ENCODE measurements around the gene SYMPK.

SYMPK gene

DNA sequence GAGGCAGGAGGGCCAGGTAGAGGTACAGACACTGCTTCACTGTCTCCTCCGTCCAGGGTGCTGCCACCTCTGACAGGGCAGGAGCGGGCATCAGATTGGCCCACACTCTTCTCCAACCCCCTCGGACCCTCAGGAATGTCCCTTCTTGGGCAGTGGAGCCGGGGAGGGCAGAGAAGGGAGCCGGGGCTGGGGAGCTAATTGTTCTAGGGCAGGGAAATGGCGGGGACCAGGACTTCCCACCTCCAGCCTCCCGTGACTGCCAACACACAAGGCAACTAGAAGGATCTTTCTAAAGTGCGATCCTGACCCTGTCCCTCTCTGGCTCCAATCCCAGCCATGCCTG, 37.7 kb downstream of the SYMPK start:
- no peak for DNase-seq (ENCODE audit: low spot score)

DNA sequence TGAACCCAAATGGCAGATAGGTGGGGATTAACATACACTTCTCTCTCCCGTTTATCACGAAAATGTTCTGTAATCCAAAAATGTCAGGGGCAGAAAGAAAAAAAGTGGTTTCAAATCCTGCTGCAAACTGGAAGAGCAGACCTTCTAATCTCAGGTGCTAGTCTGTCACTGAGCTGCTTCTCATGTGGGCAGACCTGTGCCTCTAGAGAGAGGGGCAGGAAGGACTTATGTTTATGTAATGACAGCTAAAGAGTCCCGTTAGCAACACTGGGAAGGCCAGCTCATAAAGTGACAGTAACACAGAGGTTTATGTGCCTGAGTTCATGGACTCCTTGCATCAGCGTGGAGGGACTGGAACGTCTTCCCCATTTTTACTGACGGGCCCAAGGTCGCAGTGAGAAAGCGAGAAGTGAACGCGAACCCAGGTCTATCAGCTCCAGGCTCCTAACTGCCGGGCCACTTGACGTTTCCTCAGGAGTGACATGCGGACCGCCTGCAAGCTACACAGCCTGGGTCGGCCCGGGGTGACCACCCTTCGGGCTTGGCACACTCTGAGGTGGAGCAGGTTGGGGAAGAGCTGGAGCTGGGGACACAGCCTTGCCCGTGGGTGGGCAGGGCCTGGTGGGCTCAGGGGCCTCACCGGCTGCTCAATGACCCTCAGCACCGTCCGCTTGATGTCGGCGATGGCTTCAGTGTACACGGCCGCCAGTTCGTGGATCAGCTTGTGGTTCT, 38.2 kb downstream of the SYMPK start:
- DNase-seq (ENCODE audit: low spot score): no peak

DNA sequence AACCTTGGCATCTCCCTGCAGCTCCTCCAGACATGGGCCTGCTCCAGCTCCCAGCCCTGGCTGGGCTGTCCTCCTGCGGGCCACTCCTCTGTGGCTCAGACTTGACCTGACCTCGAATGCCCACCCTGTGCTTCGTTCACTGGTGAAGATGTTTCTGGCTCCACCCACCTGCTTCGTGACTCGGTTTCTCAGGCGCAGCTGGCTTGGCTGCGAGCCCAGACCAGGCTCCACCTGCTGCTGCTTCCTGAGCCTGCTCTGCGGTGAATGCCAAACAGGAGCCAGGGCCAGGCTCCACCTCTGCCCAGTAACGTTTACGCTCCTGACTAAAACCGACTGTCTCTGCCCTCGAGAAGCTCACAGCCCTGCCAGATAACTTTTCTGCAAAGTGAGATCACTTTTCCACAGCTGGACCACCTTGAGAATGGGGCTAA, 38.9 kb downstream of the SYMPK start:
- peak; percentile 44 for DNase-seq (ENCODE audit: low spot score)

DNA sequence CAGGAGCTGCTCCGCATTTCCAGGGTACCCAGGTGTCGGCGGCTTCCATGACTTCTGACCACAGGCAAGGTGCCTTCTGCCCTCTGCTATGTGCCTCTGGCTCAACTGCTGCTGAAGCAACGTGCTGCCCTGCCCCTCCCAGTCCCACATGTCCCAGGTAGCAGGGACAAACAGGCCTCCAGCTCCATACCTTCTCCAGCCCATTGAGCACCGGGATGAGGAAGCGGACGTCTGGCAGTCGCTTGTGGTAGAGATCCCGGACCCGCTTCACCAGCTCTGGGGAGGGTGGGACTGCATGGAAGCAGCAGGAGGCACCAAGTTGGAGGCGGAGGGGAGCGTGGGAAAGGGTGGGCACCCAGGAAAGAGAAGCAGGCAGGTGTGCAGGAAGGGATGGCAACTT, 39.8 kb downstream of the SYMPK start:
- peak; percentile 48 for DNase-seq (ENCODE audit: low spot score)

DNA sequence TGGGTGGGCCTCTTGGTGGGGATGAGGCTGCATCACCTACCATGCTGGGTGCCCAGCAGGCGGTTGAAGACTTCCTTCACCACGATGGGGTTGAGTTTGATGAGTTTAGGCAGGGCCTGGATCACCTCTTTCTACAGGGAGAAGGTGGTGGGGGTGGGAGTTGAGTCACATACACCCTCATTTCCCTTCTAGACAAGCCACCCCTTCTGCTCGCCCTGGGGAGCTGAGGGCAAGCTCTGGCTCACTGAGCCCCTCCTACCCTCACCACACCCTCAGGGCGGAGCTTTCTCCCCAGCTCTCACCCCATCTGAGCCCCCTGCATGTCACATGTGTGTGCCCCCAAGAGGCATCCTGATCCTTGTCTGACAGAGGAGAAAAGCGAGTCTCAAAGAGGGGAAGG, 40.2 kb downstream of the SYMPK start:
- no peak for DNase-seq (ENCODE audit: low spot score)

DNA sequence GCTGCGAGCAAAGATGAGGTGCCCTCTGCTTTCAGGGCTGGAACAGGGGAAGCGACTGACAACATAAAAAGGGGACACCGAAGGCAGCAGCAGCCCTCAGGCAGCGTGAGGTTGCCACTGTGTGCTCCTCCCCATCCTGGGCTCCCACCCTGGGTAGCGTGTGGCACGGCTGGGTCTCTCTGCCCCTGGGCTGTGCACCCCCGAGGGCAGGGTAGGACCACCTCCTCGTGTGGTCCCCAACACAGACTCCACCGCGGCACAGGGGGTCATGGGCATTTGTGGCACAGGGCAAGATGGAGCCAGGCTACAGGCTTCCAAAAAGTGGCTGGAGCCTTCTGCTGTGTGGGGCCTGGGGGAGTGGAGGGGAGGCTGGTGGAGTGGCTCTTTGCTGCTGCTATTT, 41.4 kb downstream of the SYMPK start:
- DNase-seq (ENCODE audit: low spot score): no peak

DNA sequence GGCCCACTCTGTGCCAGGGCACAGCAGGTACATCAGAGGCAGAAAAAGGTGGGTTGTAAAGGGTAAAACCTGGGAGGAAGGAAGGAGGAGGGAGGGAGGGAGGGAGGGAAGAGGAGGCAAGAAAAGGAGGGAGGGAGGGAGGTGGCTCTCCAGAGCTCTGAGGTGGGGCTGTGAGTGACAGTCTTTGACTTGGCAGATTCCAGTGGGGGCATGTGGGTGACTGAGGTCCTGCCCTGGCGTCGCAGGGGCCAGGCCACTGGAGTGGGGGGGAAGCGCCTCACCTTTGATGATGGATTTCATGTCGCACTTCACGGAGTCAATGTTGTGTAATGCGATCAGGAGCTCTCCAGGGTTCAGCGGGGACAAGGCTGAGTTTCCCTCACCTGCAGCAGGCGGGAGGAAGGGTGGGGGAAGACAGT, 41.8 kb downstream of the SYMPK start:
- no peak for DNase-seq (ENCODE audit: low spot score)

DNA sequence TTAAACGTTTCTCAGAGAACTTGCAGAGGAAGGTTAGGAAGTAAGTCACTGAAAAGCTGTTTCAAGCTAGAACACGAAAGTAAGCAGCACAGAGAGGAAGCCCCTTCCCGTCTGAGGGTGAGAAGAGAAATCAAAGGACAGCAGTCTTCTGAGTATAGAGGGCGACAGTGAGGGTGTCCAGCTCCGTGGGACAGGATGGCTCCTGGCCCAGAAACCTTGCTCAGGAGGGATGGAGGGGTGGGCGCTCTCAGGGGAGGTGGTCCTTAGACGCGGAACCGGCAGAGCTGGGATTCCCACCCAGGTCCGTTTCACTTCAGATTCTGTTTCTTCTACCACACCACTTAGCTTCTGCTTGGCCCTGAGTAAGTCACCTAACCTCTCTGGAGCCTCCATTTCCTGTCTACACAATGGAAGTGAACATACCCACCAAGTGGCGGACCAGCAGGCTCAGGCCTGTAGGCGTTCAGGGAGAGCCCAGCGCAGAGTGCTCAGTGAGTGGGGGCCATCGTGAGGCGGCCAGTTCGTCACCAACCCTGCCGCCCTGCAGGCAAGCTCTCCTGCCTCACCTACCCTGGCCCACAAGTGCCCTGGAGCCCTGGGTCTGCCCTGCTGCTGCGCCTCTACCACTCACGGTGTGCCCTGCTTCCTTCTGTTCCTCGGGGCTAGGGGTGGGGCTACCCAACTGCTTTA, 42.4 kb downstream of the SYMPK start:
- DNase-seq (ENCODE audit: low spot score): no peak

DNA sequence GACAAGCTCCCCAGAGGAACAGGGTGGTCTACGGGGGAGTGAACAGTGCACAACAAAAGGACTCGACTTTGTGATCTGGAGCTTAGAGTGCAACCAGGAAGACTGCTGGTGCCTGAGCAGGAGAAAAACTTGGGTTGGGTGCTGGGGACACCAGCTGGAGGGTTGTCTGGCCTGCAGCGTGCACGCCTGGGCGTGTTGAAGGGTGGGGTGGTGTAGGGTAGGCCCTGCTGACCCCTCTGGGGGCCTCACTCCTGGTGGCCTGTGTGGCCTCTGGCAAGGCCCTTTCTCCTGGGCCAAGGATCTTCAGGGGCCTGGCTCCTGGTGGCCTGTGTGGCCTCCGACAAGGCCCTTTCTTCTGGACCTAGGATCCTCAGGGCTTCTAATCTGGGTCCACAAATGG, 43.2 kb downstream of the SYMPK start:
- no peak for DNase-seq (ENCODE audit: low spot score)

DNA sequence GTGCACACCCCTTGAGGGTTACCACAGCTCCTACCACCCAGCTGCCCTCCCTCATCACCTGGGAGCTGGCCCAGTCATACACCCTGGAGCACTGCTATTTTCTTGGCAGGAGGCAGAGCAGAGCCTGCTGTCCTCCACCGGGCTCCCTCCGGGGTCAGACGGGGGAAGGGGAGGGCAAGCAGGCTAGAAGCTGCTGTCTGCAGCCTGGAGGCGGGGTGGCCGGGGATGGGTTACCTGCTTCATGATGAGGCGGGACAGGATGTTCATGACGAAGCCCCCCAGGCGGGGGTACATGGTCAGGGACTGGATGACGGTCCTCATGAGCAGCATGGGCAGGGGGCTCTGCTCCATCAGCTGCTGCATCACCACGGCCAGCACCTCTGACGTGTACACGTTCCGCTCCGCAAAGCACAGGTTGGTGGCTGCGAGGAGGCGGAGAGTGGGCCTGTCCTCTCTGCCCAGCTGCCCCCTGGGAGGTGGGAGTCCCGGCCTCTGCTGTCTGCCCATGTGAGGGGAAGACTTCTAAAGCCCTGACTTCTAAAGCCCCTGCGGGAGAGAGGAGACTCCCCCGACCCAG, 45.1 kb downstream of the SYMPK start:
- peak; percentile 16 for DNase-seq (ENCODE audit: low spot score)

- DNase-seq (ENCODE audit: low spot score): peak; percentile 91
Measured at GRCh38 chr19:45817010-45817724, 45.8 kb downstream of the SYMPK start.

GRCh38 chr19:45816236-45817009, 46.5 kb downstream of the SYMPK start:
- no peak for DNase-seq (ENCODE audit: low spot score)

DNA sequence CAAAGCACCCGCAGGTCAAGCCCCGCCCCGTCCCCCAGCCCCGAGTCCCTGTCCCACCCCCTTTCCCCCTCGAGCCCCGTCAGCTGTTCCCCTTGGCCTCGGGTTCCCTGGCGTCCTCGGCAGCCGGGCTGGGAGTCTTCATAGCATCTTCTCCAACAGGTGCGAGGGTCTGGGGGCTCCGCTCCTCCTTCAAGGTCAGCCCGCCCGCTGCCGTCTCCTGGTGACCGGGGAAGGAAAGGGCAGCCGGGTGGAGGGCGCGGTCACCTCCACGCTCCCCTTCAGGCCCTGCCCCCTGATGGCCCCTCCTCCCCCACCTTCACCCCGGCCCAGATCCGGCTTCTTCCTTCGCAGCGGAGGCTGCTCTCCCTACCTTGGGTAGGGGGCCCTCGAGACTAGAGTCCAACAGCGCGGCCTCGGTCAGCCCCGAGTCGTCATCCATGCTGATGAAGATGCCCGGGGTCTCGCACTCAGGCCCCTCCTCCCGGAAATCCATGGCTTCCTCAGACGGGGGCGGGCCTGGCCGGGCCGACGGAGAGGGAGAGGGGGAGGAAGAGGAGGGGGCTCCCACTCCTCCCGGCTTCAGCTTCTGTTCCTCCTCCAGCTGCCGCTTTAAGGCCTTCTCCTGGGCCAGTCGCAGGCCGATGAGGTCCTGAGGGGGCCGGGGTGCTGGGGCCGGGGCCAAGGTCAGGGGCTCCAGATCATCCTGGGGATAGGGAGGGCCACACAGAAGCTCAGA, 47.3 kb downstream of the SYMPK start:
- DNase-seq (ENCODE audit: low spot score): no peak

DNA sequence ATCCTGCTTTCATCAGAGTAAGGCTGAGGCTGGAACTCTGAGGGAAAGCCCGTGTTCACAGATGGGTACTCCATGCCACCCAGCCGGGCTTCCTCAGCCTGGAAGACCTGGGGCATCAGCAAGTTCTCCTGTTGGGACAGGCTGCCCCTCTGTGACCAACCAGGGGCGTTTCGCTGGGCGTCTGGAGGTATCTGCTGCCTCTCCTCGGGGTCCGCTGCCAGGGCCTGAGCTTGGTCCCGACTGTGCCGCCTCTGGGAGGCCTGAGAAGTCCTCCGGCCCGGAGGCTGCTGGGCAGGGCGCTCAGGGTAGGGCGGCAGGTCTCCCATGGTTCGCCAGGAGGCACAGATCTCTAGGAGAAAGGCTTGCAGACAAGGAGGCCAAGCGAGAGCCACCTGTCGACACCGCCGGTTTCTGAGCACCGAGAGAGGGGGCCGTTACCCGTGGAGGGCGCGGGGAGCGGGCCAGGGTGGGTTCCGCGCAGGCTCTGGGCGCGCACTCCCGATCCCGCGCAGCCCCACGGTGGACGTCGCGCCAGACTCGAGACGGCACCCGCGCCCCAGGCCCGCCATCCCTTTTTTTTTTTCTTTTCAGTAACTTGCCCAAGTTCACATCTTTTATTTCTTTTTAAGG, 48.0 kb downstream of the SYMPK start, which contains the start of gene RSPH6A:
Gene RSPH6A, minus strand, starts transcription at position 458 of the 630 bp plus-strand sequence. Its CDS starts 132 bp downstream, at position 326.
- DNase-seq (ENCODE audit: low spot score): no peak

DNA sequence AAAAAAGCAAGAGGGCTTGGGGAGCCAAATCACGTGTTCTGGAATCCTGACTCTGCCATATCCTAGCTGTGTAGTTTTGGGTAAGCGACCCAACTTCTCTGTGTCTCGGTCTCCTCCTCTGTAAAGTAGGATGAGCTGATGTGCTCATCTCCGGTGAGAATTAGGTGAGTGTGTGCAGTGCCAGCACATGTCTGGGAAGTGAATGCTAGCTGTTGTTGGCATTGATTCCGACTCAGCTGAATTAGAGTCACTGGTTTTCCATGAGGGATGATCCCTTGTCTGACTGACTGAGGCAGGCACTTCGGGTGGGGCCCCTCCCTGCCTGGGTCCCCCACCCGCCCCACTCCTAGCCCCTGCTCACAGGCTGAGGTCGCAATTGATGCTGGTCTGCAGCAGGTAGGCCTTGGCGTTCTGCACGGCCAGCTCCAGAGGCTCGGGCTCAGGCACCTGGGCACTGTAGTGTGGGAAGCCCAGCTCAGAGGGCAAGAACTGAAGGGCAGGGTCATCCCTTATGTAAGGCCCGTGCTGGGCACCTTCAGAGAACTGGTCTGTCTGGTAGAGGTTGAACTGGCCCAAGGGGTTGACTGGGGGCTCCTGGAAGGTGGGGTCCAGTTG, 48.7 kb downstream of the SYMPK start:
- DNase-seq (ENCODE audit: low spot score): no peak

- DNase-seq (ENCODE audit: low spot score): no peak
Measured at GRCh38 chr19:45812297-45812696, 50.6 kb downstream of the SYMPK start.

GRCh38 chr19:45809643-45810159, 53.2 kb downstream of the SYMPK start:
- DNase-seq (ENCODE audit: low spot score): peak; percentile 78

- no peak for DNase-seq (ENCODE audit: low spot score)
Measured at GRCh38 chr19:45805719-45806118, 57.2 kb downstream of the SYMPK start.

GRCh38 chr19:45804959-45805230, 58.1 kb downstream of the SYMPK start:
- DNase-seq (ENCODE audit: low spot score): no peak

All from kidney tubule cell (primary cell).